HAP-1 (cell line): ENCODE results near the gene HS3ST5.

ENCODE experiments used
- DNase-seq, 2 experiments: peaks; one replicate each; pipeline ENCODE4 v3.0.0-alpha.2; 2016 to 2020; ENCODE audit warnings: low spot score in 2 of 2
- H3K27me3 ChIP-seq: fragments of 250-450 bp; sonication (Bioruptor Pico); 2 replicates; pipeline ENCODE4 v1.5.1; 2020; ENCODE audit warnings: low read depth, mild to moderate bottlenecking, moderate library complexity
- H3K36me3 ChIP-seq: fragments of 250-450 bp; sonication (Bioruptor Pico); replicated peaks from 2 replicates; pipeline ENCODE4 v1.5.1; 2020; ENCODE audit warnings: mild to moderate bottlenecking
- H3K4me1 ChIP-seq: fragments of 250-450 bp; sonication (Bioruptor Pico); 2 replicates; pipeline ENCODE4 v1.5.1; 2020; ENCODE audit warnings: mild to moderate bottlenecking
- H3K4me3 ChIP-seq: fragments of 250-450 bp; sonication (Bioruptor Pico); 2 replicates; pipeline ENCODE4 v1.5.1; 2020; ENCODE audit warnings: mild to moderate bottlenecking, moderate library complexity
- H3K9me3 ChIP-seq: fragments of 250-450 bp; sonication (Bioruptor Pico); 2 replicates; pipeline ENCODE4 v1.5.1; 2020; ENCODE audit warnings: mild to moderate bottlenecking, moderate library complexity
- in situ Hi-C: fragments of 300-500 bp; cut with MboI; formaldehyde crosslinking; loops from 3 replicates; pipeline ENCODE4 v1.14.3; 2020; ENCODE audit warnings: low sequenced_read_pairs, inconsistent platforms, mixed read lengths

Gene HS3ST5

DNA sequence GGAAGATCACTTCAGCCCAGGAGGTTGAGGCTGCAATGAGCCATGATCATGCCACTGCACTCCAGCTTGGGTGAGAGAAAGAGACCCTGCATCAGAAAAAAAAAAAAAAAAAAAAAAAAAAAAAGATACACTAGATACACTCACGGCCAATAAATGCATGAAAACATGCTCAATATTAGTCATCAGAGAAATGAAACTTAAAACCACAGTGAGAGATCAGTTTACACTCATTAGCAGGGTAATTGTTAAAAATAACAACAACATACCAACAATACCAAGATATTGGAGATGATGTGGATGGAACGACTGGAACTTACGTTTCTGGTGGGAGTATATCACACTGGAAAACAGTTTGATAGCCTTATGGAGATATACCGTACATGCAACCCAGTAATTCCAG, 29.9 kb downstream of the HS3ST5 start:
- no peak overlapping the region for H3K4me3 ChIP-seq
- no peaks in the 10 kb centered on the region for H3K9me3 ChIP-seq
- H3K4me1 ChIP-seq, result no peaks in the 10 kb centered on the region
- H3K36me3 ChIP-seq, result no peaks in the 10 kb centered on the region
- DNase-seq, result no peak
- in situ Hi-C loops, result loop anchor here (25.0 kb wide), 1 partner anchor 326 kb away; no protein-coding TSS in a partner anchor
- H3K27me3 ChIP-seq, result no peaks in the 10 kb centered on the region

DNA sequence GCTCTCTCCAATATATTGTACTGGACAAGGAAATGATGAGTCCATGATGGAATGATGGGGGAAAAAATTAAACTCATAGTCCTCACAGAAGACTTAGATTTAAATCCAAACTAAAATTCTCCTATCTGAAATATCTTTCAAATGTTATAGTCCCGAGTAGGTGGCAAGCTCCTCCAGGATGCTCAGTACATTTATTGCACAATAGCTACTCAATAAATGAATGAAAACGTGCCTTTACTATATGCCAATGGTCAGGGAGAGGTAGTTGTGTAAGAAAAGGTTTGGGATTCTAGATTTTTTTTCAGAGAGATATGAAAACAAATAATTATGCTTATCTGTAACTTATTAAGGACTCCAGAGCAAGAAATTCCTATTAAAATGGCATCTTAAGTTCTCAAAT, 32.8 kb downstream of the HS3ST5 start:
- Histone ChIP-seq H3K4me3 (no peak overlapping the region), H3K36me3 (no peaks in the 10 kb centered on the region), H3K4me1 (no peaks in the 10 kb centered on the region), H3K9me3 (no peaks in the 10 kb centered on the region), H3K27me3 (no peaks in the 10 kb centered on the region)
- DNase-seq, result no peak
- in situ Hi-C loops, result loop anchor here (25.0 kb wide), 1 partner anchor 323 kb away; no protein-coding TSS in a partner anchor

DNA sequence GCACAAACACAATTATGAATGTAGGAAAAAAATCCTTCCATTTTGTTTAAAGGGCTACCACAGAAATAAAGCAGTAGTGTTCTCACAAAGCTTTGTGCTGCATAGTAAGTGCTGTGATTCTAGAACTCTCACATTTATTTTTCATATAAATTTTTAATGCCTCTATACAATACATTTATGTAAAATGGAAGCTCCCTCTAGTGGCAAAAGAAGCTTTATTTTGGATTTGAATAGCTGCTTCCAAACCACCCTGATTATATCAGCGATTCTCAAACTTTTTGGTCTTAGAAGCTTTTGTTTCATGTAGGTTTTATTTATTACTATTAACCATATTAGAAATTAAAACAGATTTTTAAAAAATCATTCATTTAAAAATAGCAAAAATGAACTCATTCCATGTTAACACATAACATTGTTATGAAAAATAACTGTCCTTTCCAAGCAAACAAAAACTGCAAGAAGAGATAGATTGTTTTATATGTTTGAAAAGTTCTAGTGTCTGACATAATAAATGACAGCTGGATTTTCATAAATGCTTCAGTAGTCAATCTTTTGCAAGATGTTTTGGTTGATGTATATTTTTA, 38.4 kb downstream of the HS3ST5 start:
- H3K4me1 ChIP-seq, result no peaks in the 10 kb centered on the region
- DNase-seq, result no peak
- in situ Hi-C loops, result loop anchor here (25.0 kb wide), 1 partner anchor 317 kb away; no protein-coding TSS in a partner anchor
- H3K4me3 ChIP-seq, result no peak overlapping the region
- no peaks in the 10 kb centered on the region for H3K36me3 ChIP-seq
- H3K9me3 ChIP-seq, result no peaks in the 10 kb centered on the region
- no peaks in the 10 kb centered on the region for H3K27me3 ChIP-seq

DNA sequence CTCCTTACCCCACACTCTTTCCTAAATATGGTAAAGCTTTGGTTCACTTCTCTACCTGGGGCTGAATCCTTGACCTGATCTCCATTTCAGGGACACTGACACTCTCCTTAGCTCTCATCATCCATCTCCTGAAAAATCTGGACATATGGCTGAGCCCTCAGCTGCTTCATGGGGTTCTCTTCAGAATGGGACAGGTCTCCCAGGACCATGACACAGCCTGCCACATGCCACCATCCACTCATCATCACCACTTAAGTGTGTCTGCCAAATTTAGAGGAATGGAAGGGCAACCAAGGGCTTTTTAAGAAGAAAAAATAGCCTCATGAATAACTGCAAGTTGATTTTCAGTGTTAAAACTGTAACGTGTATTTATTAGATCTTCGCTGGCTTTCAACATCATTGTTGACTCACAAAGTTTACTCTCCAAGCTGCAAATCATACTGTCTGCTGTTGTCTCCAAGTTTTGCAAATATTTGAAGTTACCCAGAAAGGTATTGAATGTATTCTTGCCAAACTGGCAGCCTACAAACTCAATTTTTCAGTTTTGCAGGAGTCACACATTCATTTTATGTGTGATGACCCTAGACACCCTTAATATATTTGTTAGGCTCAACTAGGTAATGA, 41.1 kb downstream of the HS3ST5 start:
- DNase-seq, result no peak
- Histone ChIP-seq H3K27me3 (no peaks in the 10 kb centered on the region), H3K4me1 (no peaks in the 10 kb centered on the region), H3K36me3 (no peaks in the 10 kb centered on the region), H3K9me3 (no peaks in the 10 kb centered on the region), H3K4me3 (no peak overlapping the region)
- in situ Hi-C loops, result loop anchor here (25.0 kb wide), 1 partner anchor 314 kb away; no protein-coding TSS in a partner anchor

DNA sequence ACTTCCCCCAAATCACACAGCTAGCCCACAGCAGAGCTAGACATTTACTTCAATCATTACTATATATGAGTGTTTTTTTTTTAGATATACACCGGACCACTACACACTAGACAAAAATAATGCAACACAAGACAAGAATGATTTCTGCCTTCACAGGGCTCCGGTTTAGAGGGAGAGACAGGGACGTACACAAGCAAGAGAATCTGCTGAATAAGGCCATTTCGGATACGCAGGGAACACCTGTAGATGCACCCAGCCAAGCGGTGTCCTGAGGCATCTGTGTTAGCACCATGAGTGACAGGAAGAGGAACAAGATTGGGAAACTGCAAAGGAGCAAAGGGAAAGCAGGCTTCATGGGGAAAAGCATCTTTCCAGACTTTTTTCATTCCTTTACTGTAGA, 45.7 kb downstream of the HS3ST5 start:
- in situ Hi-C loops, result no loop called here
- H3K9me3 ChIP-seq, result no peaks in the 10 kb centered on the region
- no peaks in the 10 kb centered on the region for H3K4me1 ChIP-seq
- H3K36me3 ChIP-seq, result no peaks in the 10 kb centered on the region
- no peak overlapping the region for H3K4me3 ChIP-seq
- no peak for DNase-seq
- no peaks in the 10 kb centered on the region for H3K27me3 ChIP-seq

DNA sequence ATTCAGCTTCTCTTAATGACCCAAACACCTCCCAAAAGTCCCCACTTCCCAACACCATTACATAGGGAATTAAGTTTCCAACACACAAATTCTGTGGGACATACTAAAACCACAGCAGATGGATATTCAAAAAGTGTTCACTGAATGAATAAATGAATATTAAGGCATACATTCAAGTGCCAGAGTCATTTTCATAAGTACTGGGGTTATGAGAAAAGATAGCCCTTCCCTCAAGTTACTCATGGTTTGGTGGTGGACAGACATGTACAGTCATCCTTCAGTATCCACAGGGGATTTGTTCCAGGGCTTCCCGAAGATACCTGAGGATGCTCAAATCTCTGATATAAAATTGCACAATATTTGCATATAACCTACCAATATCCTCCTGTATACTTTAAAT, 50.4 kb downstream of the HS3ST5 start:
- Histone ChIP-seq H3K27me3 (no peaks in the 10 kb centered on the region), H3K4me1 (no peaks in the 10 kb centered on the region), H3K9me3 (no peaks in the 10 kb centered on the region), H3K4me3 (no peak overlapping the region), H3K36me3 (no peaks in the 10 kb centered on the region)
- in situ Hi-C loops, result no loop called here
- DNase-seq, result no peak

DNA sequence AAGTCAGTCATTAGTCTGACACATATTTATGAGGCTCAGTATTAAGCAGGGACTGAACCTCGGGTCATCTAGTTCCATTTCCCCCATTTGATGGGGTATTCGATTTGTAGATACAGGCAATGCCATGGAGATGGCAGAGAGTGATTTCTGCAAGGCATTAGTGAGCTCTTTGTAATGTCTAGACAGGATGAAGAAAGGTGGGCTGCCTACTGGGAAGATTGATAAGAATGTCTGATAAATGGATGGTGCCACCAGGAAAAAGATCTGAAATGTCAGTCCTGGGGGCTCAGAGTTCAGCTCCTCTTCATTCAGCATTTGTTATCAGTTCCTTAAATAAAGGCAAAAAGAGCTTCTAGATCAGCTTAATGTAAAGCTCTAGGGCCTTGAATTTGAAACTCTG, 51.4 kb downstream of the HS3ST5 start:
- in situ Hi-C loops, result no loop called here
- Histone ChIP-seq H3K4me3 (no peak overlapping the region), H3K36me3 (no peaks in the 10 kb centered on the region), H3K27me3 (no peaks in the 10 kb centered on the region), H3K4me1 (no peaks in the 10 kb centered on the region), H3K9me3 (no peaks in the 10 kb centered on the region)
- no peak for DNase-seq

DNA sequence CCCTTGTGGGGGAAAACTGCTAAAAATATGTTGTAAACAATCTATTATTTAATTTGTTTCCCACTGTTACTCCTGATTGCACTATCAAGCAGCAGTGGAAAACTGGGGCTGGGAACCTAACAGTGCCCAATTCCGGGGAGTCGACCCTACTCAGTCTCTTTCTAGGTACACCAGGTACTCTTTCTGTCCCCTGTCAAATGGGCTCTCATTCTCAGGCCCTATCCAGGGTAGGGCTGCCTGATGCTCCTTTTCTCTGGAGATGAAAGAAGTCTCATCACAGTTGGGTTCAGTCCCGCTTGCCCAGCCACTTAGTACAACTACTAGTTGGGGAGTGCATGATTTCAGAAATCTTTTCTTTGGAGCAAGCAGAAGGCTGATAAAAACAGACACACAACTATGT, 52.0 kb downstream of the HS3ST5 start:
- DNase-seq, result no peak

DNA sequence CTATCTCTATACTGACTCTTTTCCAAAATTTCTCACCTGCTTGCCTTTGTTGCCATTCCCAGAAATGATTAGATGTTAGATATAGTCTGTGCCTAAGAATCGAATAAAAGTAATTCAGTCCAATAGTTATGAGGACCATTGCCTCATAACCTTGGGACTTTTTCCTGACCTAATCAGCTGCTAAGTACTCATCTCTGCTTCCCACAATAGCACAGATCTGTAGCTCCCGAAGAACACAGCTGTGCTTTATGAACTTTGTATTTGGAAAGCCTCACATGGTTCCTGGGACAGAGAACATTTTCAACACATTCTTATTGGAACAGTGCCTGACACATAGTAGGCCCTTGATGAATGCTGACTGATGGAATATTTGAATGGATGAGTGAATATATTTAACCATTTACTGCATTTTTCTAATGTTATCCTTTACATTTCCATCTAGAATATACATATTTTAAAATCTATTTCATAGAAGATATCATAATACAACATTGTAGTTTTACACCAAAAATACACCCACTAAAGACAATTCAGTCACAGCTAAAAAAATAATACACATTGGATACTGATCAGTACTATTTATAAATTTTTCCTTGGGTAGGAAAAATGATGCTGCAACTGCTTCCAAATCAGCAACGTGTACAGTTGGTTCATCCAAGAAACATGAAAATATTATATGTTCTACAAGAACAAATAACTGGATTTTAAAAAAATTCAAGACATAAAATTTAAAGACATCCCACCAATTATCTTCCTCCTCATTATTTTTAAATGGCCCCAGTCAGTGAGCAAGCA, 53.9 kb downstream of the HS3ST5 start:
- Histone ChIP-seq H3K9me3 (no peaks in the 10 kb centered on the region), H3K4me3 (no peak overlapping the region), H3K27me3 (no peaks in the 10 kb centered on the region), H3K4me1 (no peaks in the 10 kb centered on the region), H3K36me3 (no peaks in the 10 kb centered on the region)
- no peak for DNase-seq
- in situ Hi-C loops, result no loop called here

More for the DNA sequence above, 52.0 kb downstream of the HS3ST5 start:
- no peaks in the 10 kb centered on the region for H3K27me3 ChIP-seq
- no peaks in the 10 kb centered on the region for H3K9me3 ChIP-seq
- H3K36me3 ChIP-seq, result no peaks in the 10 kb centered on the region
- in situ Hi-C loops, result no loop called here
- H3K4me3 ChIP-seq, result no peak overlapping the region
- no peaks in the 10 kb centered on the region for H3K4me1 ChIP-seq

DNA sequence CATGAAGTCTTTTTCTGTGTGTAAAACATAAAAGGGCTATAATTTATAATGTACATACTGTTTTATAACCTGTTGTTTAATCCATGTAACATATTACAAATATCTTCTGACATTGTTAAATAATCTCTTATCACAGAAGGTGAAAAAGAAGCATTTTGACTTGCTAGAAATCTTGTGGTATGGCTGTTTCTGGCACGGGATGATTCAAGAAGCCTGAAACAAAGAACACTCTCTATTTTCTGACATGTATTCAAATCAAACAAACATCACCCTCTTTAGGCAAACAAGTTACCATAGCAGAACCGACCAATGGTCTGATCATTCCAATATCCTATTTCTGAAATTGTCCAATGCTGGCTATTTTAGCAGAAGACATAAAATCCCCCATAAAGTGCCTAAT, 55.4 kb downstream of the HS3ST5 start:
- Histone ChIP-seq H3K4me1 (peaks cover 4% of the 10 kb centered on the region), H3K36me3 (no peaks in the 10 kb centered on the region), H3K4me3 (no peak overlapping the region), H3K27me3 (no peaks in the 10 kb centered on the region), H3K9me3 (no peaks in the 10 kb centered on the region)
- in situ Hi-C loops, result no loop called here
- DNase-seq, result no peak

DNA sequence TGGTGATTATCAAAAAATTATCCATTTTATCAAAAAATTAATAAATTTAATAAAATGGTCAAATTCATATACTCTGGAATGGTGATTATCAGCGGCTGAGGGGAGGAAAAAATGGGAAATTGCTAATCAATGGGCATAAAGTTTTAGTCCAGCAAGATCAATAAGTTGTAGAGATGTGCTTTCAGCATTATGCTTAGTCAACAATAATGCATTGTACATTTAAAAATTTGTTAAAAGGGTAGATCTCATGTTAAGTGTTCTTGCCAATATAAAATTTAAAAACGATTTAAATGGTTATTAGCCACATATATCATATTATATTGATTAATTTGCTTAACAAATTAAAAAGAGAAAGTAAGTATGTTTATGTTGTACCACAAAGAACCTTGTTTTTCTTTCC, 56.6 kb downstream of the HS3ST5 start:
- H3K9me3 ChIP-seq, result no peaks in the 10 kb centered on the region
- peaks cover 15% of the 10 kb centered on the region for H3K4me1 ChIP-seq
- H3K4me3 ChIP-seq, result no peak overlapping the region
- no peak for DNase-seq
- no peaks in the 10 kb centered on the region for H3K27me3 ChIP-seq
- in situ Hi-C loops, result no loop called here
- no peaks in the 10 kb centered on the region for H3K36me3 ChIP-seq

DNA sequence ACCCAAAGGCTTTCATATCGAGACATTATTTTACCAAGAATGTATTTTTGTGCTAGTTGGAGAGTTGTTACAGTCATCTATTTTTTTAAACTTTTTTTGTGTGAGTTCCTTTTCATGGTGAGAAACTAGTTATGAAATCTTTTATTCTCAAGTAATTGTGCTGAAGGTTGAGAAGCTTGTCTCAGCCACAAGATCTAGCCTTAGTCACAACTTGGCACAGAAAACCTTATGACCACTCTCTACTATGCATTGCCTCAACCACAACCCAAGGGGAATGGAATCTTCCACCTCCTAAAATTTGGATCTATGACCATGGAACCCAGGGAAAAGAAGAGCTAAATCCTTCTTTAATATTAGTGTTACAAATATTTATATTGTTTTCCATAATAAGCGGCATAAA, 58.5 kb downstream of the HS3ST5 start:
- H3K27me3 ChIP-seq, result no peaks in the 10 kb centered on the region
- no peak overlapping the region for H3K4me3 ChIP-seq
- in situ Hi-C loops, result no loop called here
- no peak for DNase-seq
- H3K9me3 ChIP-seq, result no peaks in the 10 kb centered on the region
- H3K36me3 ChIP-seq, result no peaks in the 10 kb centered on the region
- peaks cover 15% of the 10 kb centered on the region for H3K4me1 ChIP-seq

DNA sequence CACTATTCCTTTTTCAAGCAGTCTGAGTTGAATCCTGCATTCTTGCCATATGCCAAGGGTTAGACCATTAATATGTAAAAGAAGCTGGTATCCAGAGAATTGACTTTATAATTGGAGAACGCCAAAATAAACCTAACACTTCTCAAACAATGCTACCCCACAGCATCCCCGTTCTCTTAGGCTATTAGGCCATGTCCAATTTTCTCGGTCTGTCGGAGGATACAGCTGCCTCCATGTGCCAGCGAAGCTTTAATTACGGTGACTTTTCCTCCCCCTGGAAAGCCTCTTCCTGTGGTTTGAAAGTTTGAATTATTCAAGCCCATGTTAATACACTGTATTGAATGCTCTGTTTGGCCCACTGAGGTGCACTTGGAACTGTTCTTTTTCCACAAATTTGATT, 60.5 kb downstream of the HS3ST5 start:
- no peak overlapping the region for H3K4me3 ChIP-seq
- H3K9me3 ChIP-seq, result no peaks in the 10 kb centered on the region

DNA sequence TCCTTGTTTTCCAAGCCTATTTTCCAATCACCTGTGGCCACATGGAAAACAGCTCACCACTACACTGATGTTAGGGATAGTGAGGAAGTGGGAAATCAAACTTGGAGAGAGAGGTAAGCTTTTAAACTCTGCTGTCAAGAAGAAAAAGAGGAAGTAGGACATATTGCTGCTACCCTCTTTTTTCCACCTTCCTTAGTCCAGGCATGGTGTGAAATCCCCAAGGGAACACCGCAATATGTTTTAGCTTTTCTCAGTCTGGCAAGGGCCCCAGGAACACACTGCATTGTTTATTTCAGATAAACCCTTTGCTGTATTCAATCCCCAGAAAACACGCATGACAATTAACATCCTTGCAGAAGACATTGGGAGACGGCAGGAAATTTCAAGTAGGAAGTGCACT, 61.3 kb downstream of the HS3ST5 start:
- in situ Hi-C loops, result no loop called here

More for the DNA sequence above, 60.5 kb downstream of the HS3ST5 start:
- H3K4me1 ChIP-seq, result peaks cover 15% of the 10 kb centered on the region
- no peaks in the 10 kb centered on the region for H3K27me3 ChIP-seq
- DNase-seq, result peak; percentile 49 to 79
- no peaks in the 10 kb centered on the region for H3K36me3 ChIP-seq
- in situ Hi-C loops, result no loop called here

More for the DNA sequence above, 61.3 kb downstream of the HS3ST5 start:
- peaks cover 18% of the 10 kb centered on the region for H3K4me1 ChIP-seq
- H3K9me3 ChIP-seq, result no peaks in the 10 kb centered on the region
- no peaks in the 10 kb centered on the region for H3K27me3 ChIP-seq
- peak; percentile 55 to 68 for DNase-seq
- no peaks in the 10 kb centered on the region for H3K36me3 ChIP-seq
- H3K4me3 ChIP-seq, result no peak overlapping the region
